NCI-H2196 treated with DMSO at 0.1 percent for 48 hours (cell line): ENCODE results near the gene ASPN.

ENCODE experiments used
- DNase-seq: peaks from one replicate; lab custom pipeline; 2025; ENCODE audit not compliant: unreplicated experiment; lab: John Stamatoyannopoulos, UW

ASPN gene

DNA sequence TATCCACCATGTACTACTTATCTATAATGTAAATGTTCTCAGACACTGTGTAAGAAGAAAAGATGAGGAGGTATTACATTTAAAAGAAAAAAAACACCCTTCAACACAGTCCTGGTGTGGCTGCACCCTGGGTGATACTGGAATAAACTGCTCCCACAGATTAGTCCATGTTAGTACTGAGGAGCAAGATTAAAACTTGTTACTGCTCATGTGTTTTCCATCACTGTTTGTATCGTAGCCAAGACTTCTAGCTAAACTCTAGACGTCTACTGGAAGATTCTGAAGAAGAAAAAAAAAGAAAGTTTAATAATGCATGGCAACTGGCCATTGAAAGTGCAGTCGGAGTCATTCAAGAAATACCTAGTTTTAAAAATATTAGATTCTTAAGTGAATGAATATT is at the start of gene ASPN:
Gene ASPN, minus strand, starts transcription at position 178 of the 400 bp plus-strand sequence.
- no peak for DNase-seq

DNA sequence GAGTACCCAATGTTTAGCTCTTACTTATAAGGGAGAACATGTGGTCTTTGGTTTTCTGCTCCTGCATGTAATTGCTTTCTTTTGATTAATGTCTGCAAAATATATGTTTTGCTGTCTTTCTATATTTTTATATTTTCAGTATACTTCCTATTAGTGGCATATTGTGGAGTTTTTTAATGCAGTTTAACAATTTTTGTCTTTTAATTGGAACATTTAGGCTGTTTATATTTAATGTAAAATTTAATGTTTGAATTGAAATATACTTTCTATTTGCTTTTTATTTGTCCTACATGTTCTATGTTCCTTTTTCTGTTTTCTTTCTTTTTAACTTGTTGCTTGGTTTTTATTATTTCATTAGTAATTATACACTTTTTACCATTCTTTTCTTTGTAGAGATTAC is 48.6 kb upstream of the ASPN start:
- DNase-seq, result no peak

DNA sequence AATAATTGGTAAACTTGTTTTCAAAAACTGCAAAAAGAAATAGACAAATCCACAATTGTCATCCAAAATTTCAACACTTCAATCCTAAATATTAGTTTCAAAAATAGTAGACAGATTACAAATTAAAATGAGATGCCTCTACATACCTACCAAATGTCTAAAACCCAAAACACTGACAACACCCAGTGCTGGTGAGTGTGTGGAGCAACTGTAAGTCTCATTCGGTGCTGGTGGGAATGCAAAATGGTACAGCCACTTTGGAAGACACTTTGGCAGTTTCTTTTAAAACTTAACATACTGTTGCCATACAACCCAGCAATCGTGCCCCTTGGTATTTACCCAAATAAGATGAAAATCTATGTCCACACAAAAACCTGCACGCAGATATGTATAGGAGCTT is 46.8 kb upstream of the ASPN start:
- DNase-seq, result no peak

DNA sequence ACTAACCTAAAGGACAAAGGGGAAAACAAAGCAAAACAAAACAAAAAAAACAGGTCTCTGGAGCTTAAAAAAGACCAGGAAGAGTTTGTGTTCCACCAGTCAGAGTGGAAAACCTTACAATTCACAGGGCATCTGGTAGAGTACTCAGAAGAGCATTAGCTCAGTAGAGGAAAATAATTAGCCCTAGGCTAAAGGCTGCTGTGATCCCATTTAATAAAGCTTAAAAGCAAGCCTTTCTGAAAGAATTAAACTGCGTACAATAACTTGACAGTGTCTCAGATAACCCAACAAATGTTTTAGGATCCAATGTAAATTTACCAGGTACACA is 46.2 kb upstream of the ASPN start:
- DNase-seq, result no peak

DNA sequence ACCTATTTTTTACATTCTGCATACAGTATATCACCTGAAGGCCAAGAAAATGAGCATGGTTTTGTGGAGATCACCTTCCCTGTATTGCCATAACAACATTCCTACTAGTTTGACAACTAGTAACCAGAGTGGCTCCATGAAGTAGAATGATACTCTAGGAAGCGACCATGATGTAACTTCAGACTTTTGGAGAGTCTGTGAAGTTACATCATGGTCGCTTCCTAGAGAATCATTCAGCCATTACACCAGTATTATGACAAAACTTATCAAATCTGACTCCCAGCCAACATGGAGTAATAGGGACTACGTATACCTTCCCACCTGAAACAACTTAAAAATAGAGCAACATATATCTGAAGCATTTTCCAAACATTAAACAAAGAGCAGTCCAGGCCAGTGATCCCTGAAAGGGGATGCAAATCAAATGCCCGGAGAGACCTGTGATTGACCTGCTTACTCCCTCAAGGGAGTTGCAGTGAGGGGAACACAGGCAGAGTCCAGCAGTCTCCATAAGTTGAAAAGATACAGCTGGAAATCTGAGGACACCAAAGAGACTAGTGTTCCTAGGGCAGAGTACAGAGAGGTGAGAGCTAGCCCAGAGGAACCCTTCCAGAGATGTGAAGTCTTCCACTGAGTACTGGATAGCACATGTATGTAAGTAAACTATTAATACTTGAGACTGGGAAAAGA is 45.7 kb upstream of the ASPN start:
- no peak for DNase-seq

DNA sequence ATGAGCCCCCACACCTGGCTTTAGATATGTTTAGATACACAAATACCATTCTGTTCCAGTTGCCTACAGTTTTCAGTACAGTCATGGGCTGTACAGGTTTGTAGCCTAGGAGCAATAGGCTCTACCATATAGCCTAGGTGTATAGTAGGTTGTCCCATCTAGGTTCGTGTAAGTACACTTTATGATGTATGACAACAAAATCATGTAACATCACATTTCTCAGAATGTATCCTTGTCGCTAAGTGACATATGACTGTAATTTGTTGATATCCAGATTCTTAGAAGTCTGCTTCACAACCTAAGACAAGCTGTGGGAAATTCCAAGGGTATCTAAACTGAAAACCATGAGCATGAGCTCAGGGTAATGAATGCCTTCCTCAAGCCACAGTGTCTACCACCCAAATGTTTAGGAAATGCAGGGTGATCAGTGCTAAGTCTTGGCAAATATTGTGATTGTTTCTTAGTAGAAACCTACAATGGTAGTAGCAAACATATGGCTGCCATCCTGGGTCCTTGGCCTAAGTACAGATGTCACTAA is 45.1 kb upstream of the ASPN start:
- no peak for DNase-seq

DNA sequence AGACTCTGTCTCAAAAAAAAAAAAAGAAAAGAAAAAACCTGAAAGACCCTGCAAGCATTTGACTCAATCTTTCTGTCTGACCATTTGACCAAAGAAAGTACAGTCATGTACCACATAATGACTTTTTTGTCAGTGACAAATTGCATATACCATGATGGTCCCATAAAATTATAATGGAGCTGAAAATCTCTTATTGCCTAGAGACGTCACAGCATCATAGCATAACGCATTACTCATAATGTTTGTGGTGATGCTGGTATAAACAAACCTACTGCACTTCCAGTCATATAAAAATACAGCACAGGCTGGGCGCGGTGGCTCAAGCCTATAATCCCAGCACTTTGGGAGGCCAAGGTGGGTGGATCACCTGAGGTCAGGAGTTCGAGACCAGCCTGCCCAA is 43.0 kb upstream of the ASPN start:
- no peak for DNase-seq

DNA sequence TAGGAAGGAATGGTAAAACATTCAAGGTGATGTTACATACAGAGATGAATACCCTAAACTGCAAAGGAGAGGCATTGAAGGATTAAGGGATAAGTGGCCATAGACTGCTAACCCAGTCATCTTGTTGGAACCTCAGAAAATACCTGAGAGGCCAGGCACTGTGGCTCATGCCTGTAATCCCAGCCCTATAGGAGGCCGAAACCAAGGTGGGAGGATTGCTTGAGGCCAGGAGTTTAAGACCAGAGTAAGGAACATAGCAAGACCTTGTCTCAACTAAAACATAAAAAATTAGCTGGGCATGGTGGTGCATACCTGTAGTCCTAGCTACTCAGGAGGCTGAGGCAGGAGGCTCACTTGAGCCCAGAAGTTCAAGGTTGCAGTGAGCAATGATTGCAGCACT is 42.6 kb upstream of the ASPN start:
- no peak for DNase-seq

DNA sequence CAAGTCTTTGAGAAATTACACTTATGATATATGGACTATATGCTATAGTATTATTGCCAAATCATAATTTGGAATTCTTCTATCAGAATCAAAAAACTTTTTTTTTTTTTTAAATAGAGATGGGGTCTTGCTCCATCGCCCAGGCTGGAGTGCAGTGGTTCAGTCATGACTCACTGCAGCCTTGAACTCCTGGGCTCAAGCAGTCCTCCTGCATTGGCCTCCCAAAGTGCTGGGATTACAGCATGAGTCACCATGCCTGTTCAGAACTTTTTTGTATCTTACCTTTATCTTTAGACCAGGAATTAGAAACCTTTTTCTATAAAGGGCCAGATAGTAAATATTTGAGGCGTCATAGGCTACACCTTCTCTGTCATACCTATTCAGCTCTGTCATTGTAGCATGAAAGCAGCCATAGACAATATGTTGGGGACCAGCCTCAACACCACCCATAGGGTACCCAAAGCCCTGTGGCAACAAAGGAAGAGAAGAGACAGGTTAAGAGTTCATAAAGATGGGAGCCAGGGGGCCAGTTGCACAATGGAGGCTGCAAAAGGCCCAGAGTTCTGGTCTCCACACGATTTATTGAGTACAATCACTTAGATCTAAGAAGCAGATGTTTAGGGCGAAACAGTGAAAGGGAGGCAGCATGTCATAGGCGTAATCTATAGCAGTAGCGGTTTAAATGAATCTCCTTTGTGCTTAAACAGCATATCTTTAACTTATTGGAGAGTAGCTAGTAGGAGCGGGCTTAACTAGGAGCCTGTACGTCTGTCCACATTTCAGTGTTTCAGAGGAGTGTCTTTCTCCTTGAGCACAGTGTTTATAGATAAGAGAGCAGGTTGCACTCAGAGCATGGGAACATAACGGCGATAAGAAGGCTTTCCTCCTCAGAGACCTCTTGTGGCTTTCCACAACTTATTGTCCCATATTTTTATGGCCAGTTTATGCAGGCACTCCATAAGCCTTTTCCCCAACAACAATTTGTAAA is 41.0 kb upstream of the ASPN start:
- no peak for DNase-seq

DNA sequence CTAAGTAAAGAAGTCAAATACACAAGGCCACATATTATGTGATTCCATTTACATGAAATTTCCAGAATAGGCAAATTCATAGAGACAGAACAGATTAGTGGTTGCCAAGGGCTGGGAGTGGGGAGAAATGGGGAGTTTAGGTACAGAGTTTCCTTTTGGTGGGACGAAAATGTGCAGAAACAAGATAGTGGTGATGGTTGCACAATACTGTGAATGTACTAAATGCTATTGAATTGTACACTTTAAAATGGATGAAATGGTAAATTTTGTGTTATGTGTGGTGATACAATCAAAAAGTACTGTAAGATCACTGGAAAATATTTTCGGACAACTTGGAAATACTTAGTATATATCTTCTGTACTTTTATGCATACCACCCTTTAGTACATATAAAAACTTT is 38.5 kb upstream of the ASPN start:
- DNase-seq, result no peak

DNA sequence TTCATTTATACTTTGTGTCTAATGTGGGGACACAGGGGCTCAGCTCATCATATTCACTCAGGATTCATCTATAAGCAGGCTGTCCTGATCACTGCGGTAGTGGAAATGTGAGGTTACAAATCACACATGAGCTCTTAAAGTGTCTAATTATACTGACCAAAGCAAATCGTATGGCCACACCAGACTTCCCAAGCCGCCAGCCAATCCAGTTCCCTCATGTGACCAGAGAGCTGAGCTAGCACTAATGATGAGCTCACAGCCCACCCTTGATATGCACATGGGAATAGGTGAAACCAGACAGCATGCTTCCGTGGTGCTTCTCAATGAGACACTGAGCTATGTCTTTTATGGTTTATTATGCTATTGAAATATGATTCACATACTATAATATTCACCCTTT is 35.9 kb upstream of the ASPN start:
- DNase-seq, result no peak

DNA sequence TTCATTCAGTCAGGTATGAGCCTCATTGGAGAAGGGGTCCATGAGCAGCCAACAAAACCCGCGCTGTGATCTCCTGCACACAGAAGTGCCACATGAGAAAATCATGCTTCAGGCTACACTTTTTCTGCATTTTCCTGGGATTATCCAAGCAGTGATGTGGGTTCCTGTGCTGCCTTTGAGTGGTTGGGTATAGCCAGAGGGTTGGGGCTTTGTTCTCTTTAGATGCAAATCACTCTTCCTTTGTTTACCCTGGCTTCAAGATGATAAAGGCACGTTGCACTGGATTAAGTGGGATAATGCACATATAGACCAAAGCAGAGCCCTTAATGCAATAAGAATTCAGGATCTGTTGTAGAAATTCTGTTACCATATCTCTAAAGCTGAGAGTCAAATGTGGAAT is 34.7 kb upstream of the ASPN start:
- DNase-seq, result no peak

DNA sequence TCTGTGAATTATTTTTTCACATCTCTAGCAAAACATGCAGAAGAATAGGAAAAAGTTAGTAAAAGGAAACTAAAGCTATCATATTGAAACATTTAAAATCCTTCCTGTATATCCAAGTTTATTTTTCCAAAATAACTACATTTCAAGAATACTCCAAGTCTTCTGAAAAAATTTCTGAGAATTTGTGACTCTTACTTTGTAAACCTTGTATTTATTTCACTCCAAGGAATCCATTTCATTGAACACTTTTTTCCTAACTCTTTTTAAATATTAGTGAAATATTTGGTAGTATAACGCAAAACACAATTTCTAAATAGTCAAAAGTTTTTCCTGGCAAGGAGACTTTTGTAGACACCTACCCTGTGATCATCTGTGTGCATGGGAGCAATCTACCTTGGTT is 34.2 kb upstream of the ASPN start:
- DNase-seq, result no peak

DNA sequence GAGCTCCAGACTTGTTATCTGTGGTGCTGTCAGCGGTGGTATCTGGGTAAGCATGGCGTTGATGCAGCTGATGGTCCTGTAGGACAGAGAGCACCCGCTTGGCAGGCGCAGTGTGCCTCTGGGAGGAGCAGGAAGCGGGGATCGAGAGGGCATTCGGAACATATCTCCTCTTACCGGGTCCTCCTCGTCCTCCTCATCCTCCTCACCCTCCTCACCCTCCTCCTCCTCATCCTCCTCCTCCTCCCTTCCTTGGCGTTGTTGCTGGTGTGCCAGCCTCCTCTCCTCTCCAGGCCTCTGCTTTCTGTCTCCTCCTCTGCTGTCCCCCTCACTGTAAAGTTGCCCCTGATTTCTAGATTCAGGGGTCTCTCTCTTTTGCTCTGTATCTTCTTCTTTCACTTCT is 32.3 kb upstream of the ASPN start:
- no peak for DNase-seq

DNA sequence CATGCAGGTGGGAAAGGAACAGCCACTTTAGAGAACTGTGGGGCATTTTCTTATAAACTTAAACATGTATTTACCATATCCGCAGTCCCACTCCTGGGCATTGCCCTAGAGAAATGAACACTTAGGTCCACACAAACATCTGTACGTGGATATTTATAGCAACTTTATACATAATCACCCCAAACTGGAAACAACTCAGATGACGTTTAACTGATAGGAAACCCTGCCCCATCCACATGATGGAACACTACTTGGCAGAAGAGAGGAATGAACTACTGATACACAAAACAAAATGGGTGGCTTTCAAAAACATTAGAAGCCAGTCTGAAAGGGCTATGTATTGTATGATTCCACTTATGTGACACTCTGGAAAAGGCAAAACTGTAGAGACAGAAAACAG is 31.0 kb upstream of the ASPN start:
- DNase-seq, result no peak

DNA sequence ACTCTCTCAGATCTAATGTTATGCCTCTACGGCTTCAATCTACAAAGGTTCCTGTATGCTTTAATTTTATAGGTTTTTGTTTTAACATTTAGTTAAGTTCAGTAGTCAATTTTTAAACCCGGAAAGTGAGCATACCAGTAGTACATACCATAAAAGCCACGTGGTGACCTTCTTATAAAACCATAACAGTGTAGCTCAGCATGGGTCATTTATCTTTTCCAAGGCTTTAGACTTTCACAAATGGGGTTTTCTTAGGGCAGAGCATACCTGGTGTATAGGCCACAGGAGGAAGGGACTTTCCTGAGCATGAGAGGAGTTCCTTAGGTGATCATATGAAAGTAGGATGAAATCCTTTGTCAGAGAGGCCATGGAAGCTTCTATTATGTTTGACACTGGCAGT is 30.3 kb upstream of the ASPN start:
- DNase-seq, result no peak

DNA sequence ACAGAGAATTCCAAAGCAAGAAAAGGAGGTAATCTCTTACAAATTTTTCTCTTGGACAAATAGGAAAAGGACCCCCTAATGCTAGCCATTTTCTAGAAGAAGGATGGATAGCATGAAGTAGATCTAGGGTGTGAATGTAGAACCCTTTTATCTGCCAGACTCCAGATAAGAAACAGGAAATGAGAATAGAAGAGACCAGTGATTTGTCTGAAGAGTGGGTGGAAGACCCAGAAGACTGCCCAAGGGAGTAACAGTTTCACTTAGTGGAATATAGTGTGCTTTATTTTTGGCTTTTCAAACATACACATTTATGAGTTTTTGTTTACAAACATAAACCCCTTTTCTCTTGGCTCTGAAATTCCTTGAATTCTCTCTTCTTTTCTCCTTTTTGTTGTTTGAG is 28.4 kb upstream of the ASPN start:
- no peak for DNase-seq

DNA sequence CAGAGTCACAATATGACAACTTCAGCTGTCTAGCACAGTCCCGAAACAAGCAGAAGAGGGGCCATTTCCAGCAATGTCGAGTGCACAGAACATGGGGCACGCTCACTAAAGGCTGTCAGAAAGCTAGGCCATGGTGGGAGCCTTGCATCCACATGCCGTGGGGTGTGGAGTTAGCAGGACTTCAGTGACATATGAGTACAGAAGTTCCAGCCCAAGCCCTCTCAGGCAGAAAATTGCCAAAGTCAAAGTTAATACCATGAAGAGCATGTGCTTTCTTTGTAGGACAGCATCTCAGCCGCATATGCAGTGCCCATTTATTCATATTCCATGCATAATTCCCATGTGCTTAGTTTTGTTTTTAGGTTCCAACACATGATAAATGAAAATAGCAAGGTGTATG is 26.7 kb upstream of the ASPN start:
- DNase-seq, result no peak

DNA sequence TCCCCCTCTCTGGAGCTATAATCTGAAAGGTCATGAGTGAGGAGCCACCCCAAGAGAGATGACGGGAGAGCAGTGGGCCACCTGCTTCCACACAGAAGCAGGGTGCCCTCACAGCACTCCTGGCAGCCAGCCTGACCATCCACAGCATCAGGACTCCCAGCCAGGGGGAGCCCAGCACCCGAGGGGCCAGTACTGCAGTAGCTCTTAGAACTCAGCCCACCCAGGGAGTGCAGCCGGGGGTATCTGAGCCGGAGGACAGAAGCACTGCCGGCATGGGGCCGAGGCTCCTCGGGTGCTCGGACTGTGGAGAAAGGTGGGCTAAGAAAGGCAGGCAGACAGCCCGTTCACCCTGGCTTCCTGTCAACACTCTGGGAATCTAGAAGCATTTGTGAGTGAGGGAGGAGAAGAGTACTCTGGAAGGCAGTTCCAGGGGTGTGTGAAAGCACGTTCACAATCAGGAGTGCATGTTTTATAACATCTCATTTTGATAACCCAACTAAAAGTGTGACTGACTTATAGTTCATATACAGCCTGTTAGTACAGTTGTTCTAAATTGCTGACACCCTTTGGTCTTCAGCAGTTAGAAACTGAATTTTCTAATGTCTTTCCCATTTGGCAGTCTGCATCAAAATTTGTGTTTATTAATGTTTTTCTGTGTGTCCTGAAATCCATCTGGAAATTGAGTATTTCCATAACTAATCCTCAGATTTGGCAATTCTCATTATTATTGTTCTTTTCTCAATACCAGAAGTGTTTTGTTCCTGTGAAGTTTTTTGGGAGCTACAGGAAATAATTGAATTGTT is 25.9 kb upstream of the ASPN start:
- no peak for DNase-seq

DNA sequence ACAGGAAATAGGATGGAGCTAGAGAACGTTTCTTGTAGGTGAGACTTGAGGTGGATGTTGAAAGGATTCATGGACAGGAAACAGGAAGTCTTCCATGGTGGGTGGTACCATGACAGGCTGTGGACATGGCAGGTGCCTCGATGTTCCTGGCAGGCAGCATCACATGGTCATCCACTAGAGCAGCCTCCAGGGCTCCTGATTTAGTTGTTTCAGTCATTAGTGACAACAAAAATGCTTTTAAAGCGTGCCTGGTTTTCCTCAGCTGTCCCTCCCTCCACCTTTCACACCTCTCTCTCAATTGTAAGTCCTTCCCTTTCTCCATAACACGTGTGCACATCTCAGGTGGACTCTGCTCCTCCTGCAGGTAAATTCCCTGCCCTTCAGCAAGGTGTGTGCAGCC is 25.2 kb upstream of the ASPN start:
- no peak for DNase-seq

DNA sequence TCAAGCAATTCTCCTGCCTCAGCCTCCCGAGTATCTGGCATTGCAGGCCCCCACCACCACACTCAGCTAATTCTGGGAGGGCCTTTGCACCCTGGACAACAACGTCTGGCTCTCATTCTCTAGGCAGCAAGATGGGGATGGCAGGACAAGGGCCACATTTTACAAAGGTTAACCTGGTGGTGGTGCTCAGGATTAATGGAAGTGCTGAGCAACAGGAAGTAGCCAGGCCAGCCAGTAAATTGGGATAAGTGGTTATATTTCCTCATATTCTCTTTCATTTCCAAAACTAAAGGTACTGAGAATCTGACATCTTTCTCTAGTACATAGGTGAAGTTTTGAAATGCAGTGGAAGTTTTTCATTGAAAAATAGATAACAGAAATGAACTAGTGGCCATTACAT is 24.7 kb upstream of the ASPN start:
- DNase-seq, result no peak
